Left kidney (tissue), 2 donors: ENCODE data around the gene COL26A1. TPM values are rescaled to one million over a fixed set of nuclear protein-coding genes. Genes with fewer than 3 reads are reported as not detected.

Source experiments
- DNase-seq: peaks from one replicate; pipeline ENCODE4 v3.0.0-alpha.2; 2013
- polyA plus RNA-seq: library from polyadenylated mRNA; unstranded; fragments of 120-200 nt; gene quantifications from one replicate; pipeline ENCODE4 v1.2.1, GENCODE V29; 2013; ENCODE audit not compliant: insufficient read length

The COL26A1 gene
- polyA plus RNA-seq, 1 donor: 22.5 TPM

DNA sequence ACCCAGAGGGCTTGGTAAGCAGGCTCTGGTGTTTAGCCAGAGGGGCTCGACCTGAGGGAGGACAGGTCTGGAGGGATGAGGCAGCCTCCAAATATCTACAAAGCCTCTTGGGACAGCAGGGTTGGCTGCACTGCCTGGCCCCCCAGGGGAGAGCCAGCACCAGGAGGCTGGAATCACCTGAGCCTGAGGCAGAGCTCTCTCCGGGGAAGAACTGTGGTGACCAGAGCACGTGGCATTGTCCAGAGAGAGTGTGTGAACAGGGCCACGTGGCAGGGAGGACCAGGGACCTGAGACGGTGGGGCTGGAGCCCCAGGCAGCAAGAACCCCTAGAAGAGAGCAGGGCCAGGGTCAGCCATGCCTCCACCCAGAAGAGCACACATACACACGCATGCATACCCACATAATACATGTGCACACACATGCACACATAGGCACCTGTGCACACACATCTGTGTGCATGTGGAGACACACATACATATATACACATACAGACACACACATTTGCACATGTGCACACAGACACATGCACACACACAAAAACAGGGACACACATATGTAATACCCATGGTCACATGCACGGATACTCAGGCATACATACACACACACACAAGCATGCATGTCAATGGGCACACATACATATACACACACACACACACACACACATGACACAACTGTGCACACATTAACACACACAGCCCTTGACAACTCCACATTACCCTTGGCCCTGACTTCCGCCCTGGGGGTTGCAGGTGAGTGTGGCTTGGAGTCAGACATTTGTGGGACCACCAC lies 171.5 kb downstream of the COL26A1 start:
- DNase-seq: no peak

GRCh38 chr7:101534873-101535272 lies 172.2 kb downstream of the COL26A1 start:
- no peak for DNase-seq

DNA sequence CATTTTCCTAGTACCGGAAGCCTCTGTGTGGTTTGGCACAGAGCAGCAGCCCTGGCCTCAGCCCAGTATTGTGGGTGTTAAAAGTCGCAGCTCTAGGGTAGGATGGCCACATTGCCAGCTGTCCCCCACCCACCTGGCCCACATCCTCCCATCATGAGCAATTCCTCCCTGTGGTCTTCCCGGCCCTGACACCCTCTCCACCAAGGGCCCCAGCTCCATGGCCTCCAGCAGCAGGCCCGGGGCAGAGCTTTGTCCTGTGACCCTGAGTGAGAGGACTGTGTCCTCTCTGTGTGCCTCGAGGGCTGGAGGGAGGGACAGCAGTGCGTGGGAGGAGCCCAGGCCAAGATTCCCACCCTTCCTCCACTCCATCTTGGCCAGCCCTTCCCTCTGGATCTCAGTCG lies 172.7 kb downstream of the COL26A1 start:
- no peak for DNase-seq

- DNase-seq: no peak
Observed at GRCh38 chr7:101536232-101536631, 173.6 kb downstream of the COL26A1 start.

GRCh38 chr7:101536668-101537067 lies 174.0 kb downstream of the COL26A1 start:
- DNase-seq: no peak

DNA sequence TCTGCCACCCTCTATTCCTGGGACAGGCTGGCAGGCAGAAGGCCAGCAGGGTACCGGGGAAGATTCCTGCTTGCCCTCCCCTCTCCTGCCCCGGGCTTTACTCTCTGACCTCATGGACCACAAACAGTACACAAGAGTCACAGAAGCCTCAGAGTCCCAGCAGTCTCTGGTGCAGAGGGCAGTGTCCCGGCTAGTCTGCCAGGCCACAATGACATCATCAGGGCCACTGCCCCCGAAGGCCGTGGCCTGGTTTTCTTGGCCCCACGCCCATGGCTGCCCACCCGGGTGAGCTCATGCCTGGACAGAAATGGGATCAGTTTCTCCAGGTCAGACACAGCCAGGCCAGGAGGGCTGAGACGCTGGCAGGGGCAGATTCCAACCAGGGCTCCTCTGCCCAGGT lies 174.5 kb downstream of the COL26A1 start:
- DNase-seq: no peak

- DNase-seq: no peak
Observed at GRCh38 chr7:101537935-101538595, 175.4 kb downstream of the COL26A1 start.

GRCh38 chr7:101538596-101539459 lies 176.2 kb downstream of the COL26A1 start:
- DNase-seq: peak; percentile 64

DNA sequence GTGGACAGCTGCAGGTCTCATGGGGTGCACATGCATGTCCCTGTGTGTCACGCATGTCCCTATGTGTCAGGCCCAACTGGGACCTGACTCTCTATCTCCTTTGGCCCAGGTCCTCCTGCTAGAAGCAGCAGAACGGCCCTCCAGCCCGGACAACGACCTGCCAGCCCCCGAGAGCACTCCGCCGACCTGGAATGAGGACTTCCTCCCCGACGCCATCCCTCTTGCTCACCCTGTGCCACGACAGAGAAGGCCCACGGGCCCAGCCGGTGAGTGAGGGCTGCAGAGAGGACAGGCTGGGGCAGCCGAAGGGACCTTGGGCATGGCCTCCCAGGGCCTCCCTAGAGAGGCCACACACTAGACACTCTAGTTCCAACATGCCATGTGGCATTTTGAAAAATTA lies 177.1 kb downstream of the COL26A1 start:
- no peak for DNase-seq

DNA sequence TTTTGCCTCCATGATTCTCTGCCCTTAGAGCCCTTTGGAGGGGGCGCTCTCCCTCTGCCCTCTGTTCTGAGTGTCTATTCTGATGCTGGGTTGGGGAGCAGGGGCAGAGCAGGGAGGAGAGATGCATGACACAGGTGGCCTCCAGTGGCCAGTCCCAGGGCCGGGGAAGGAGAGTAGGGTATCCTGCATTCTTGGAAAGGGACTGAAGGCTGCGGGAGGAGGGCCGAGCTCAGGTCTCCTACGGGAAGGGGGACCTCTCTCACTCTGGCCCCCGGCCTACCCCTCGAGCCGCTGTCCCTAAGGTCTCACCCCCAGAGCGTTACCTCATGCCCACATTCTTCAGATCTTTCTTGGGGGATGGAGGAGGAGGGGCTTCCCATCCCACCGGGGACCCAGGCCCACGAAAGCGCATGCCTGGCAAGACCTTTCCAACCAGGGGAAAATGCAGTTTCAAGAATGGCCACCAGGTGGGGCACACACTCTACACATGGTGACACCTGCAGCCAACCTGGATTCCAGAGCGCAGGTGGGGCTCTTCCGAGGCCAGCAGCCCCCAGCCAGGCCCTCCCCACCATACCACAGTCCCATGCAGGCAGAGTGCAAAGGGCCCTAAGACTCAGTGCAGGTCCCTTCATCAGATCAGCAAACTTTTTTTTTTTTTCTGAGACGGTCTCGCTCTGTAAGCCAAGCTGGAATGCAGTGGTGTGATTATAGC lies 180.0 kb downstream of the COL26A1 start:
- peak; percentile 69 for DNase-seq

DNA sequence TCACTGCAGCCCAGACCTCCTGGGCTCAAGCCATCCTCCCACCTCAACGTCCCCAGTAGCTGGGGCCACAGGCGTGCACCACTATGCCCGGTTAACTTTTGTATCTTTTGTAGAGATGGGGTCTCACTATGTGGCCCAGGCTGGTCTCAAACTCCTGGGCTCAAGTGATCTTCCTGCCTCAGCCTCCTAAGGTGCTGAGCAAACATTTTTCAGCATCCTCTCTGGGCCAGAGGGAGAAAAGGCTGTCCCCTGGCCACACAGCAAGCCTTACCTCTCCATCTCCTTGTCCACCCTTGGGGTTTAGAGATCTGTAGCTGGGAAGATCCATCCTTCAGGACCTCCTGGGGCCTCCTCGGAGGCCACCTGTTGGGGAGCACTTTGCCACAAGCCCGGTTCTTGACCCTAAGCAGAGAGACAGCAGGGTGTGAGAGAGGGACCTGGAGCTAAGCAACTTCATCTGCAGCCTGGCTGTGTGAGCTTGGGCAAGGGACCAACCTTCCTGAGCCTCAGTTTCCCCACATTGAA lies 180.6 kb downstream of the COL26A1 start:
- DNase-seq: no peak

DNA sequence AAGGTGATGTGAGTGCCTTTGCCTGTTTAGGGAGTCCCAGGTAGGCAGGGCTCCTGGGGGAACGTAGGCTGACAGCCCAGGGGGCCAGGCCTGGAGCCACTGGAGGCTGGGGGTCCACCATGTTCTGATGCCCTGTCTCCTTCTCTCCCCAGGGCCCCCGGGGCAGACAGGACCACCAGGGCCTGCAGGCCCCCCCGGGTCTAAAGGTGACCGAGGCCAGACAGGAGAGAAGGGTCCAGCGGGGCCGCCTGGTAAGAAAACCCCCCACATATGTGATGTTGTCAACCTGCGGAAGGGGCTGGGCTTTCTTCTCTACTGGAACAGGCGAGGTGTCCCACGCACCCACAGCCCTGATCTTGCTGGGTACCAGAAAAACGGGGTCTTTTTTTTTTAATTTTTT lies 181.2 kb downstream of the COL26A1 start:
- DNase-seq: no peak

DNA sequence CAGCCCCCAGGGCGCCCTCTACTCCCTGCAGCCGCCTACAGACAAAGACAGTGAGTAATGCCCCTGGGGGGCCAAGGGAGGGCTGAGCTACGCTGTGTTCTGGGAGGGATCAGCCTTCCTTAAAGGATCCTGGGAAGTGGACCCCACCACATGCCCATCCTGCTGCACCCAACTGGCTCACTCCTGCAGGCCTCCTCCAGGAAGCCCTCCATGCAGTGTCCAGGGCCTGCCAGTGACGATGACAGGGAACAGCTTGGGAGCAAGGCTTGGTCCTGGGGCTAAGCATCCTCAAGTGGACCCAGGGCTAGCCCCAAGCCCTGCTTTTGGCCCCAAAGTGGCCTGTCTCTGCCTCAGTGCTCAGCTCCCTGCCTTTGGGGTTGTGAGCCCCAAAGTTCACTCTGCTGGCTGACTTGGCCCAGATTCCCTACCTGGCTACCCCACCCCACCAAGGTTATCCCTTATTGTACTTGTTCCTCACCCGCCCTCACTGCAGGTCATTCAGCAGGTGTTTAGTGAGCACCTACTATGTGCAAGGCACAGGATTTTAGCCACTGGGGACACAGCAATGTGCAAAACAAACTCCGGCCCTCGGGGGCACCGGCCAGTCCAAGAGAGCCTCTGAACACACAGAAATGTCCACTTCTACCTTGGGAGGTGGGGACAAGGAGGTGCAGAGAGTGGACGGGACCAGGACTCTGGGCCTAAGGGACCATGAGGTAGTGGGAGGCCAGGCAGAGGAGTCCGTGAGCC lies 182.9 kb downstream of the COL26A1 start:
- no peak for DNase-seq

GRCh38 chr7:101546308-101546936 lies 183.7 kb downstream of the COL26A1 start:
- no peak for DNase-seq

DNA sequence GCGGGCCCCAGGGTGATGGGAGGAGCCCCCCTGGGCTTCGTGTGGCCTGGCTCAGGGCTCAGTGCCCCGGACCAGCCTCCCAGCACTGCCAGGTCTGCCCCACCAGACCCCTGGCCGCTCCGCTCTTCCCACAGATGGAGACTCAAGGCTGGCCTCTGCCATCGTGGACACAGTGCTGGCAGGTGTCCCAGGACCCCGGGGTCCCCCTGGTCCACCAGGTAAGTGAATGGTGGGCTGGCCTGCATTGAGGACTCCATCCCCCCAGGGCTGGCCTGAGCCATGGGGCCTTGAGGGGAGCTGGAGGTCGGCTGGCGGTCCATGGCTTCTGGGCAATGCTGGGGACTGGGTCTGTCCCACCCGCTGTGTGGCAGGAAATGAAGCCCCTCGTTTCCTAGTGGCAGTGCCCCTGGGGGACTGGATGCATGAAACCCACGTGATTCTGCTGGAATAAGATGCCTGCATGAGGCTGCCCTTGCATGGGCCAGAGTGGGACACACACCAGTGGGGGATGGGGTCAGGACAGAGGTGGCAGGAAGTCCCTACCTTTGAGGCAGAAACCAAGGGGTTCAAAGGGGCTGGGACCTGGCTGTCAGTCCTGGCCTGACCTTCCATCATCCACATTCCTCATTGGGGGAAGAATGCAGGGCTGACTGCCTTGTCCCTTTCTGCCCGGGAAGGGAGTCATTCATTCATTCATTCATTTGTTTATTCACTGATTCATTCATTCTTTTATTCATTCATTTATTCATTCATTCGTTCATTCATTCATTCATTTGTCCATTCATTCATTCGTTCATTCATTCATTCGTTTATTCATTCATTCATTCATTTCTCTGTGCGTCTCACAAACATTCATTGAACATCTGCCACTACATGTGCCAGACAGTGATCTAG lies 184.6 kb downstream of the COL26A1 start:
- no peak for DNase-seq

GRCh38 chr7:101547916-101548661 lies 185.4 kb downstream of the COL26A1 start:
- no peak for DNase-seq

DNA sequence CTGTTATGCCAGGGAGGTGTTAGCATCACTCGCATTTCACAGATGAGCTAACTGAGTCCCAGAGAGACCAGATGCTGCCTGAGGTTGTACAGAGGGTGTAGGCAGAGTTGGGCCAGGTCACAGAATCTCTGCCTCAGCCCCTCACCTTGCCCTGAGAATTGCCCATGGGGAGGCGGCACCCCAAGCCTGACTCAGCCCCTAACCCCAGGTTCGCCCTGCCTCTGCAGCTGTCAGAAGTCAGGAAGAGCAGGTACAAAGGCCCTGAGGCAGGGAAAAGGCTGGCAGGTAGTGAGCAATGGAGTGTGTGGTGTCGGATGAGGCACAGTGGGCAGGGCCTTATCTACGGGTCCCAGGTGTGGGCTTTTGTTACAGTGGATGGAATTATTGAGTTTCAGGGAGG lies 187.1 kb downstream of the COL26A1 start:
- no peak for DNase-seq

DNA sequence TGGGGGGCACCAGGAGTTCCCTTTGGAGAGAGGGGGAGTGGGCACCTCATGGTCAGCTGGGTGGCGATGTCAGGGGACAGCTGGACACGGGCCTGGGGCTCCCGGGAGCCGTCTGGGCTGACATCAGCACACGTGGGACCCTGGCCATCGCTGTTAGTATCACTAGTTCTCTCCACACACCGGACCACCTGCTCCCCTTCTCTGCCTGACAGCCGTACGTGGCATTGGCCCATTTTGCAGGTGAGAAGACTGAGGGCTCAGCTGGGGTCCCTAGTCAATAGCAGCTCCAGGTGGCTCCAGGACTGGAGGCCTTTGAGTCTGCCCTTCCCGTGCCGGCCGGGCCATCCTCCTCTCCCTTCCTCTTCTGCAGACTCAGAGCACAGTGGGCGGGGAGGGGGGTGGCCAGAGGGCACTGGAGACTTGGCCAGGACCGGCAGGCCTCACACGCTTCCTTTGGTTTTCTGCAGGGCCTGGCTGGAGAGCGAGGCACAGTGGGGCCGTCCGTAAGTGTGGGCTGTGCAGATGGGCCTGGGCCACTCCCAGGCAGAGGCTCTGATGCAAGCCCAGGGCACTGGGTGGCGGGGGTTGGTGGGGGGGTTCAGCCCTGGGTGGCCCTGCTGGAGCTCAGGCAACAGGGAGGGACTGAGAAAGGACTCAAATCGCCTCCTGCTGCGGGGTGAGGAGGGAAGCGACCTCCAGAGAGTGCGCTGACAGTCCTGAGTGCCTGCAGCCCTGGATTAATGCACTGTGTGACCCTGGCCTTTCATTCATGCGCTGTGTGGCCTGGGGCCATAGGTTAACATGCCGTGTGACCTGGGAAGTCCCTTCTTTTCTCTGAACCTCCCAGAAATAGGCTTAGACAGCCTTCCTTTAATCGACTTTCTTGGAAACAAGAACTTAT lies 188.2 kb downstream of the COL26A1 start:
- DNase-seq: no peak
